GM18517 (cell line): ENCODE data around the gene PPDPF.
"Not testable (repeated sequence)": the region's sequence is repeated elsewhere in the genome, so short reads cannot be mapped to it uniquely, and the experiment has no call there.

Experiments
- ATAC-seq: cut with Tn5 transposase; IDR thresholded peaks from one replicate; pipeline ENCODE4 v1.9.1; 2021; ENCODE audit warnings: mild to moderate bottlenecking, moderate library complexity; ENCODE audit not compliant: unreplicated experiment

PPDPF gene

GRCh38 chr20:63547725-63548480 lies 27.3 kb downstream of the PPDPF start, which contains the start of gene SRMS:
Gene SRMS (minus strand): TSS chr20:63547749. CDS start chr20:63547463, 286 bp downstream.
- no peak for ATAC-seq

GRCh38 chr20:63548542-63548941 lies 28.0 kb downstream of the PPDPF start:
- no peak for ATAC-seq

- ATAC-seq, result no peak
Observed at GRCh38 chr20:63549019-63549418, 28.5 kb downstream of the PPDPF start.

GRCh38 chr20:63549679-63550282 lies 29.2 kb downstream of the PPDPF start:
- no peak for ATAC-seq

- no peak for ATAC-seq
Observed at GRCh38 chr20:63551068-63551467, 30.5 kb downstream of the PPDPF start.

- no peak for ATAC-seq
Observed at GRCh38 chr20:63552481-63553249, 32.1 kb downstream of the PPDPF start.

- ATAC-seq, result no peak
Observed at GRCh38 chr20:63553251-63553932, 32.8 kb downstream of the PPDPF start.

- ATAC-seq, result no peak
Observed at GRCh38 chr20:63553933-63554290, 33.3 kb downstream of the PPDPF start, which contains the start of gene FNDC11. Gene FNDC11 (plus strand): TSS chr20:63554159. CDS start chr20:63555664, 1,505 bp downstream.

- ATAC-seq, result no peak
Observed at GRCh38 chr20:63554361-63555278, 34.1 kb downstream of the PPDPF start.

GRCh38 chr20:63555661-63556381 lies 35.3 kb downstream of the PPDPF start:
- ATAC-seq, result no peak

- ATAC-seq, result no peak
Observed at GRCh38 chr20:63556873-63557478, 36.4 kb downstream of the PPDPF start.

- no peak for ATAC-seq
Observed at GRCh38 chr20:63557481-63557891, 36.9 kb downstream of the PPDPF start.

GRCh38 chr20:63558804-63559484 lies 38.4 kb downstream of the PPDPF start:
- ATAC-seq, result no peak

- not testable (repeated sequence) for ATAC-seq
Observed at GRCh38 chr20:63559485-63560332, 39.1 kb downstream of the PPDPF start.

GRCh38 chr20:63560333-63560805 lies 39.8 kb downstream of the PPDPF start:
- no peak for ATAC-seq

GRCh38 chr20:63560856-63561609 lies 40.5 kb downstream of the PPDPF start:
- ATAC-seq, result no peak
